HG03442 (cell line): Measurements from ENCODE around the gene BBC3.
"Not testable (repeated sequence)": the region's sequence is repeated elsewhere in the genome, so short reads cannot be mapped to it uniquely, and the experiment has no call there.

Experiments
- ATAC-seq: cut with Tn5 transposase; IDR thresholded peaks from one replicate; pipeline ENCODE4 v1.9.1; 2021; ENCODE audit warnings: mild to moderate bottlenecking, moderate library complexity; ENCODE audit not compliant: unreplicated experiment

Gene BBC3

DNA sequence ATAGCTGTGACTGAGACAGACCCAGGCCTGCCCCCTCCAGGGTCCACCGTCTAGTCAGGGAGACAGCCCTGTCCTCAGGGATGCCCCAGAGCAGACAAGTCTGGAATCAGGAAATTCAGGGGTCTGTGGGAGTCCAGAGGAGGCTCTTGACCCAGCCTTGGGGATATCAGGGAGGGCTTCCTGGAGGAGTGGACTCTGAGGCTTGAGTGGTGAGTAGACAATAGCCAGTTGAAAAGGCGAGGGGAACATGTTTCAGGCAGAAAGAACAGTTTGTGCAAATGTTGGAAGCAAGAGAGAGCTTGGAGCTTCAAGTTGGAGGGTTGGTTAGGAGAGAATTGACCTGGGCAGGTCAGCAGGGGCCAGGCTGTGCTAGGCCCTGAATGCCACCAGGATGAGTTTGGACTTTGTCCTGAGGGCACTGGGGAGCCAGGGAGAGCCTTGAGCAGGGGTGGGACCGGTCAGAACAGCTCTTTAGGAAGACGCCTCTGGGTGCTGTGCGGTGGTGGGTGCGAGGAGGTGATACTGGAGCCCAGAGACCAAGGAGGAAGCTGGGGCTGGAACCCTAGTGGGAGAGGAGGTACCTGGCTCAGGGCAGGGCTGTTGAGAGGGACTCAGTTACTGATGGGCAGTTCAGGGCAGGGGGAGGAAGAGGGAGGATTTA lies 28.0 kb upstream of the BBC3 start:
- ATAC-seq, result no peak

DNA sequence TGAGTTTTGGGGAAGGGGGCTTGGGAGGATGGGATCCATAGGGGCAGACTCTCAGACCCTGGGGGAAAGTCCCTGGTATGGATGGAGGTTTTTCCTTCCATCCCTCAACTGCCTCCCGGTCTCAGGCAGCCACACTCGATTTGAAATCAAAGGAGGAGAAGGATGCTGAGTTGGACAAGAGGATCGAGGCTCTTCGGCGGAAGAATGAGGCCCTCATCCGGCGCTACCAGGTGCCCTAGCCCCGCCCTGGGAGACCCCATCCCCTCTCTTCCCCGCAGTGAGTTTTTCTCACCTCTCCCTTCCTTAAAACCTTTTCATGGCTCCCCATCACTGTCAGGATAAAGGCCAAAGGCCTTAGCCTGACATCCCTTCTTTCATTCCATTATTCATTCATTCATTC lies 27.4 kb upstream of the BBC3 start:
- ATAC-seq, result no peak

DNA sequence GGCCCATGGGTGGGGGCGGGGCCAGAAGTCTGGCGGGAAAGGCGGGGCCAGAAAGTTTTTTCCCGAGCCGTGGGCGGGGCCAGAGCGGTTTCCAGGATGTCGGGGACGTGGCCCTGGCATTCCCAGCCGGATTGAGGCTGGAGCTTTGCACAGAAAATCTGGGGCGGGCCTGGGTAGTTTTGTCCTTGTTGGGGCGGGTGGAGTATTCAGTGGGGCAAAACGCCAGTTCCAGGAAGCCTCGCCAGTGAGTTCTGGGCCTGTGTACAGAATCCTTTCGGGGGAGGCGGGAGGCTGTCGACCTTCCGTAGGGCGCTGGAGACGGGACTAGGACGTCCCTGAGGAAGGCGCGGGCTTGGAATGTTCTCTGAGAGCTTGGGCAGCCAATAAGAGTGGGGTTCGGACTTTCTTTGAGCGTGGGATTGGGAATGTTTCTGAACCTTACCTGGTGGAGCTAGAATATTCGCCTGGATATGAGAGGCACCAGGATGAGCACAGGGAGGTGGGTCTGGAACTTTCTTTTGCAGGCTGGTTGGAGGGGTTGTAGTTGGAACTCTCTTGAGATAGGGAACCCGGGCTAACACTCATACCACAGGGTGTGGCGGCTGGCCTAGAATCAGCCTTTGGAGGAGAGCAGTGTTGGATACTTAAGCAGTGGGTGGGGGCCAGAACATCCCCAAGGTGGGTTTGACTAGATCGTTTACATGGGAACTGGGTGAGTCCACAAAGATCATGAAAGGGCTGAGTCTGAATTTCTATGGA lies 26.6 kb upstream of the BBC3 start:
- no peak for ATAC-seq

DNA sequence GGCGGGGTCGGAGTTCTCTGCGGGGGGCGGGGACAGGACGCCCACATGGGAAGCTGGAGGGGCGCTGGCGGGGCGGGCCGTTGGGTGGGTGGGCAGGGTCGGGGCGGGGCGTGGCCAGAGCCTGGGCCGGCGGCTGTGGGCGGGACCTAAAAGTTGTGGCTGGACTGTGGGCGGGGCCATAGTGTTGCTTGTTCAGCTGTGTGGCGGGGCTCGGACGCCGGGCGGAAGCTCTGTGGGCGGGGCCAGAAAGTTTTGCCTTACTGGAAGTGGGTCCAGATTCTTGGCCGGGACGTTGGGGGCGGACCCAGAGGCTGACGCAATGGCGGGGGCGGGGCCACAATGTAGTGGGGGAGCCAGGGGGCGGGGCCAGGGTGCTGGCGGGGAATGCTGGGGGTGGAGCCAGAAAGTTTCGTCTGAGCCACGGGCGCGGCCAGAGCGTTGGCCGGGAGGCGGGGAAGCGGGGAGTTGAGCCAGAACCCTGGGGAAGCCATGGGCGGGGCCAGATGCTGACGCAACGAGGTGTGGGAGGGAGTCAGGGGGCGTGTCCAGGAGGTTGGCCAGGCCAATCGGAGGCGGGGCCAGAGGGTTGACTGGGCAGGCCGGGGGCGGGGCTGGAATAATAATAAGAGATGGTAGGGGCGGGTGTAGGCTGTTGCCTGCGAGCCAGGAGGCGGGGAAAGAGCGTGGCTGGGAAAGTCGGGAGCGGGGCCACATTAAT lies 25.9 kb upstream of the BBC3 start:
- ATAC-seq, result peak; percentile 69

DNA sequence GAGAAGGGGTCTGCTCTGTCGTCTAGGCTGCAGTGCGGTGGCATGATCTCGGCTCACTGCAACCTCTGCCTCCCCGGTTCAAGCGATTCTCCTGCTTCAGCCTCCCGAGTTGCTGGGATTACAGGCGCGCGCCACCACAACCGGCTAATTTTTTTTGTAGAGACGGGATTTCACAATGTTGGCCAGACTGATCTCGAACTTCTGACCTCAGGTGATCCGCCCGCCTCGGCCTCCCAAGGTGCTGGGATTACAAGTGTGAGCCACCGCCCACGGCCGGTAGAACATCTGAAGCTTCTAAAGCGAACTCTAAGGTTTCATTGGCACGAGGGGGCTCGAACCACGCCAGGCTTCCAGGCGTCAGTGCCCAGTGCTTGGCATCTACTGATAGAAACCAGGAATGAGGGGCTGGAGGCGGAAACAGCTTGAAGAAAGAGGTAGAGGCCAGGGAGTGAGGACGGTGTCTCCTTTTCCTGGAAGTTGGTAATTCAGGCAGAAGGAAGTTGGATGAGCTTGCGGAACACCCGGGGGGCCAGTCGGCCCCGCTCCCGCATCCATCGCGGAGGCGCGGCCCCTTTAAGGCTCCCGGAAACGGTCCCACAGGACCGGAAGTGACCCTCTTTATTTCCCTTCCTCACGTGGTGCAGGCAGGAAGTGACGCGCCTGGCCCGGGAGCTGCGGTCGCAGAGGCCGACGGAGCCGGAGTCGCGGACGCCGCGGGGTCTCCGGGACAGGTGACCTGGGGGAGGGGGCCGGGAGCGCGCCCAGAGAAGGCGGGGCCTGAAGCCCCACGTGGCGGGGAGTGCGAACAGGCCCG lies 25.1 kb upstream of the BBC3 start, which contains the start of gene CCDC9:
Gene CCDC9 (plus strand): TSS at position 647 of the 814 bp plus-strand sequence. CDS start 1,876 bp downstream, outside the sequence.
- ATAC-seq, result peak; percentile 47

DNA sequence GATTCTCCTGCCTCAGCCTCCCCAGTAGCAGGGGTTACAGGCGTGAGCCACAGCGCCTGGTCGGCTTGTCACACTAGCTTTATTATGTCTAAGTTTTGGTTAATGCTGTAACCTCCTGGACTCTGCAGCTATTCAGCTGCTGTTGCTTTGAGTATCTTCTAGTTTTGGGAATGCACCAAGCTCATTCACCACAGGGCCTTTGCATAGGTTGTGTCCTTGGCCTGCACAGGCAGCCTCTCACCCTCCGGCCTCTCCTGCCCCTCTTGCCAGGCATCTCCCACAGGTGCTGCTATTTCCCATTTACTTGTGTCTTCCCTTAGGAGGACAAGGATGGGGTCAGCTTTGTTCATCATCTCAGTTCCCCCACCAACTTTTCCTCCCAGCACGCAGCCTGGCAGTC lies 23.0 kb upstream of the BBC3 start:
- no peak for ATAC-seq

DNA sequence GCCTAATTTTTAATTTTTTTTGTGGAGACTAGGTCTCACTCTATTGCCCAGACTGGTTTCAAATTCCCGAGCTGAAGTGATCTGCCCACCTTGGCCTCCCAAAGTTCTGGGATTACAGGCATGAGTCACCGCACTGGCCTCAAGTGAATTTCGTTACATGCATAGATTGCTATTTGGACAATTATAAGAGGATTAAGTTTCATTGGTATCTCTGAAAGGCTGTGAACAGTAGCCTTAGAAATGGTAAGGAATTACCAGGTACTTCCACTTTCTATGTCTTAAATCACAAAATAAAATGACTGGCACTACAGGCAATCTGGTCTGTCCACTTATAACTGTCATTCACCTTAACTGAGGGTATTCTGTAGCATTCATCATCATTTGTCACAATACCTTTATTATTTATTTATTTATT lies 22.5 kb upstream of the BBC3 start:
- no peak for ATAC-seq

DNA sequence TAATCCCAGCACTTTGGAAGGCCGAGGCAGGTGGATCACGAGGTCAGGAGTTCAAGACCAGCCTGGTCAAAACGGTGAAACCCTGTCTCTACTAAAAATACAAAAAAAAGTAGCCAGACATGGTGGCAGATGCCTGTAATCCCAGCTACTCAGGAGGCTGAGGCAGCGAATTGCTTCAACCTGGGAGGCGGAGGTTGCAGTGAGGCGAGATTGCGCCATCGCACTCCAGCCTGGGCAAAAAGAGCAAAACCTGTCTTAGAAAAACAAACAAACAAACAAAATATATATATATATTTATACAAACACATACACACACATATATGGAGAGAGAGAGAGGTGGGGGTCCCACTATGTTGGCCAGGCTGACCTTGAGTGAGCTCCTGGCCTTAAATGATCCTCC lies 22.0 kb upstream of the BBC3 start:
- not testable (repeated sequence) for ATAC-seq

DNA sequence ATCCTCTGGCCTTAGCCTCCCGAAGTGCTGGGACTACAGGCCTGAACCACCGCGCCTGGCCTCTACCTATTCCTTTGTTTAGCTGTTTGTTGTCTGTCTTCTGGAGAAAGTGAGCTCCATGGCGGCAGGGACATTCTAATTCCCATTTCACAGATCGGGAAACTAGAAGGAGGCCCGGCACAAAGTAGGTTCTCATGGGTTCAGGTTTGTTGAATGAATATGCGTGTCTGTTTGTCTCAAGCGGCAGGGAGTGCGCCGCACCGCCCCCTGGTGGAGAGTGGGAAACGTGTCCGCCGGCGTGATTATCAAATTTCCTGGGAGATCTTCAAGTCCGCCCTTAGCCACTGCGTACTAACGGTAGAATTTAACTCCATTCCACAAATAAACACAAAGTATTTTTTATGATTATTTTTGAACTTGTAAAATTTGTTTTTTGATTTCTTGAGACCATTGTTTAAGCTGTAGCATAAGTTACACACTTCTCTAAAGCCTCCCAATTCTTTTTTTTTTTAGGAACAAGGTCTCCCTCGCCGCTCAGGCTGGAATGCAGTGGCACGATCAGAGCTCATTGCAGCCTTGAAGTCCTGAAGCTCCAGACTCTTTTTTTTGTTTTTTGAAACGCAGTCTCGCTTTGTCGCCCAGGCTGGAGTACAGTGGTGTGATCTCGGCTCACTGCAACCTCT lies 16.4 kb upstream of the BBC3 start:
- ATAC-seq, result no peak

DNA sequence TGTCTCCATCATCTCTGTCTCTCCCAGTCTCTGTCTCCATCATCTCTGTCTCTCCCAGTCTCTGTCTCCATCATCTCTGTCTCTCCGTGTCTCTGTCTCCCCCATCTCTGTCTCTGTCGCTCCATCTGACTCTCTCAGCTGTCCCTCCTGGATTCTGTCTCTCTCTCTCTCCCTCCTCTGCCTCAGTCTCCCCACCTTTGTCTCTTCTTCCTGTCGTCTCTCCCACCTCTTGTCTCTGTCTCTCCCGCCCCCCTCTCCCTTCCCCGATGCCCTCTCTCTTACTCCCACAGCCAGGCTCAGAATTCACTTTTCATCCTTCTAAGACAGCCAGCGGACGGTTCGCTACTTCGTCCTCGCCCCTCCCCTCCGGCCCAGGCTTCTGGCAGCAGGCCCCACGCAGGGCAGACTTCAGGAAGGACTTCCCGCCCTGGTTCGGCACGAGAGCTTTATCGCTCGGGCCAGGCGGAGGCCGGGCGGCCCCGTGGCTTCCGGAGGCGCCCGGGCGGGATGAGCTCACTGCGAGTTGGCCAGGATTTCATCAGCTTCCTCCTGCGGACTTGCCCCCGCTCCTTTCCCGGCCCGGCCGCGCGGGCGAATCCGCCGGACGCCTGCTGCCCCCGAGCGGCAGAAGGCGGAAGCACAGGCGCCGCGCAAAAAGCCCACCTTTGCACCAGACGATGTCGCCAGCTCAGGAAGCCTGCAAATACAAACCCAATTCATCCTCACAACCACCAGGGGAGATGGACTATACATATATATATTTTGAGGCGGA lies 13.0 kb upstream of the BBC3 start:
- ATAC-seq, result peak; percentile 47

DNA sequence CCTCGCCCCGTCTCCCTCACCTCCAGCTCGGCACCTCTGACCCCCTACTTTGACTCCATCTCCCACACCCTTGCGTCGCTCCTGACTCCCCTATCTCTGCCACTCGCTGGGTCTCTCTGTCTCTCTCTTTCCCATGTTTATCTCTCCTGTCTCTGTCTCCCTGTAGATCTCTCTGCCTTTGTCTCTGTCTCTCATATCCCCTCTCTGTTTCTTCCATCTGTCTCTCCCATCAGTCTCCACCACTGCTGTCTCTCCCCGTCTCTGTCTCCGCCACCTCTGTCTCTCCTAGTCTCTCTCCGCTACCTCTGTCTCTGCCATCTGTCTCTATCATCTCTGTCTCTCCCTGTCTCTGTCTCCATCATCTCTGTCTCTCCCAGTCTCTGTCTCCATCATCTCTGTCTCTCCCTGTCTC lies 12.4 kb upstream of the BBC3 start:
- ATAC-seq, result no peak

DNA sequence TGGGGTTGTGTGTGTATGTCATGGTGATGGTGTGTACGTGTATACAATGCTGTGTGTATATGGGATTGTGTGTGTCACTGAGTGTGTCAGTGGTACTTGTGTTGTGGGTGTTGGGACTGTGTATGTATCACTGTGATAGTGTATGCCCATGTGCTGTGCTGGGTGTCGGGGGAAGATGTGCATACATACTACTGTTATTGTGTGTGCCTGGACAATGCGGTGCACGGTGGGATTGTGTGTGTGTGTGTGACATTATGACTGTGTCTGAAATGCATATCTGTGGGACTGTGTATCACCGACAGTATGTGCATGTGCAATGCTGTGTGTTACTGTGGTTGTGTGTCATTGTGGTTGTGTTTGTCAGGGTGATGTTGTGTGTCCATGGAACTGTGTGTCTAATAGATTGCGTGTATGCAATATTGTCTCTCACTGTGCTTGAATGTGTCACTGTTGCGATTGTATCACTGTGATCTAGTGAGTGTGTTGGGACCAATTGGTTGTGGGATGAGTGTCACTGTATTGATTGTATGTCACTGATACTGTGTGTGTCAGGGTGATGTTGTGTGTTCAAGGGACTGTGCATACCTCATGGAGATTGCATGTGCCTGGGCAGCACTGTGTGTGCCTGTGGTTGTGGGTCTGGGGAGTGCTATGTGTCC lies 11.0 kb upstream of the BBC3 start:
- ATAC-seq, result no peak

DNA sequence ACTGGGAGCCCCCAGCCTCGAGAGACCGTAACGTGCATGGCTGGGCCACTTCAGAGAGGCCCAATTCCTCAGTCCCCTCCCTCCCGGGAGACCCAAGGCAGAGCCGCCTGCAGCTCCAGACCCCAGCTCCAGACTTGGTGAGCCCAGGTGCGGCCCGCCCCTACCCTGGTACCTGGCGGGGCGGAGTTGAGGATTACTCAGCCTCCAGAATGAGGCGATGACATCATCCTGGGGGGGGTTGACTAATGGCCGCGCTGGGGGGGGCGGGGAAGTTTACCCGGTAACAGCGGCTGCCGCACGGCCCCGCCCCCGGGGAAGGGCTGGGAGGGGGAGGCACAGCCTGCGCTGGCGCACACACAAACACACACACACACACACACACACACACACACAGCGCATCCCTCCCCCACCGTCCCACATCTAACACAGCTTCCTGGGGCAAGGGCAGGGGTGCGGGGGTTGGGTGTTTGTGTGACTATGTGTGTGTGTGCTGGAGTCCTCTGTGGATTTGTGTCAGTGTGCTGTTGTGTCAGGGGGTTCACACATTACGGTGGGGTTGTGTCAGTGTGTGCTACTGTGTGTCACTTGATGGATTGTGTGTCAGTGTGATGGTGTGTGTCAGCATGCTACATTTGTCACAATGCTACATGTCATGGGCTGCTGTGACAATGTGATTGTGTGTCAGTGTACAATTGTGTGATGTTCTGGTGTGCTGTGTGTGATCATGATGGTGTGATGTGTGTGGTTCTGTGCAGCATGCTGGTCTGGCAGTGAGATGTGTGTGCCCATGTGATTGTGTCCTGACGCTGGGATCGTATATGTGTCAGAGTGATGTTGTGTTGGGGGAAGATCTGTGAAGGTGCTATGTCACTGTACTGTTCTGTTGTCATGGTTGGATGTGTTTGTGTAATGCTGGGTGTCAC lies 10.3 kb upstream of the BBC3 start:
- ATAC-seq, result no peak

DNA sequence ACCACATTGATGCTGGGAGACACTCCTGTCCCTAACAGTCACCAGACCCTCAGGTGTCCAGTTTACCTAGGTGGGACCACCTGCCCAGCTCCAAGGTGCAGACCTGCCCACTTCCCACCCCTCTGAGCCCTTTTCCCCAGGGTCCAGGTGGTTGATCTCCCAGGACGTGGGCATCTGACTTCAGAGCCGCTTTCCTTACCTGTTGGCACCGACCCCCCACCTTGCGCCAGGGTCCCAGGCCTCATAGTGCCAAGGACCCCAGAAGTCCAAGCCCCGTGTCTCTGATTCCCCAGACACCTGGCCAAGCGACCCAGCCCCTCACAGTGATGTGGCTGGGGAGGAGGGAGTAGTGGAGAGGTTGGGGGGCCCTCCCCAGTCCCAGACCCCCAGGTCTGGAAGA lies 9.6 kb upstream of the BBC3 start:
- ATAC-seq, result no peak

DNA sequence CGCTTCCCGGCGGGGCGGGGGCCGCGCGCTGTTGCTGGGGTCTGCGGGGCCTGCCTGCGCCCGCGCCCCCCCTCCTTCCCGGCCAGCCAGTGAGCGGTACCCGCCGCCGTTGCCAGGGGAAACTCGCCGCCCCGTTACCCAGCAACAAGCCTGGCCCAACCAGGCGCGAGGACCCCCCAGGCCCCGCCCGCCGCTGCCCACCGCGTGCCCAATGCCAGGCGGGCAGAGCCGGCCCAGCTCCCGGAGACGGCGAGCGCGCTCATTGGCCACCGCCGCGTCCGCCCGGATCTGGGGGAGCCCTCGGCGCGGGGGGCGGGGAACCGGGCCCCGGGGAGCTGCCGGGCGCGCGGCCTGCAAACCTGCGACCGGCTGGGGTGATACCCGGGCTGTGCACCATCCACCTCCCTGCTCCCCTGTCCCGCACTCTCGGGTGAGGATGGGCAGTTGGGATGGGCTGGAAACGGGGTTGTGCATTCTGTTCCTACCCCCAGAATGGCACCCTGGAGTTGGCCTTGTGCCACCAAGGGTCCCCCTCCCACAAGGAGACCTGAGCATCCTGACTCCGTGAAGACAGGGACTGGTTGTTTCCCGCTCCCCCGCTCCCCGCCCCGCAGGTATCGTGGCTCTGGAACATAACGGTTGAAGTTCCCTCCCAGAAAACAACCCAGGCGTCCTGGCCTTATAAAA lies 8.8 kb upstream of the BBC3 start:
- no peak for ATAC-seq

DNA sequence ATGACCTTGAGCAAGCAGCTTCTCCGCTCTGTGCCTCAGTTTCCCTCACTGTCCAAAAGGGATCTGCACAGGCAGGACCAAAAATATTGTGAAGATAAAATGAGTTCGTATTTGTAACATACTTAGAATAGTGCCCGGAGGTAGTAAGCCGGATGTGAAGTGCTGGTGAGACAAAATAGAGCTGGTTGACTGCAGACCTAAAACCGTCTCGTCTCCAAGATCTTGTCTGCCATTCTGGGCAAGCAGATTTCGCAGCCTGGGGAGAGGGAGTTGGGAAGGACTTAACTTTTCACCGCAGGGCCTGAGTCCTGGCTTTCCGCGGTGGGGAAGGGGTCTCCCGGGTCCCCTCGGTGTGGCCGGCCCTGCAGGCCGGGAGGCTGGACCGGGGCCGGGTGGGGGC lies 8.2 kb upstream of the BBC3 start:
- ATAC-seq, result no peak

DNA sequence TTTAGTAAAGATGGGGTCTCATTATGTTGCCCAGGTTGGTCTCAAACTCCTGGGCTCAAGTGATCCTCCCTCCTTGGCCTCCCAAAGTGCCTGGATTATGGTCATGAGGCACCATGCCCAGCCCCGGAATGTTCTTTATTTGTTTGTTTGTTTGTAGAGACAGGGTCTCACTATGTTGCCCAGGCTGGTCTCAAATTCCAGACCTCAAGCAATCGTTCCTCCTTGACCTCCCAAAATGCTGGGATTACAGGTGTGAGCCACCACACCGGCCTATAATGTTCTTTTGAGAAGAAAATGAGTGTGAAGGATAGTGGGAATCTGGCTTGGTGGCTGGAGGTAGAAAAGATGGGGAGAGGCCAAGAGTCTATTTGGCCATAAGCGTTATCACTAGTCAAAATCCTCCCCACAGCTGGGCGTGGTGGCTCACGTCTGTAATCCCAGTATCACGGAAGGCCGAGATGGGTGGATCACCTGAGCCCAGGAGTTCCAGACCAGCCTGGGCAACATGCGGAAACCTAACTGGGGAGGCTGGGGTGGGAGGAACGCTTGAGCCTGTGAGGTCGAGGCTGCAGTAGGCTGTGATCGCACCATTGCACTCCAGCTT lies 5.2 kb upstream of the BBC3 start:
- no peak for ATAC-seq
